NT2/D1 (cell line): Measurements from ENCODE around the gene ALAD.
"Not testable (repeated sequence)": the region's sequence is repeated elsewhere in the genome, so short reads cannot be mapped to it uniquely, and the experiment has no call there.

Experiments used
- DNase-seq: peaks from one replicate; pipeline ENCODE4 v3.0.0-alpha.2; 2011; ENCODE audit warnings: low read depth, low spot score
- H3K27me3 ChIP-seq: 2 replicates; pipeline ENCODE4 v1.6.0; 2011; ENCODE audit warnings: mild to moderate bottlenecking; ENCODE audit not compliant: insufficient read length, insufficient read depth
- H3K36me3 ChIP-seq: 2 replicates; pipeline ENCODE4 v1.6.1; 2011; ENCODE audit warnings: mild to moderate bottlenecking, low read length, mixed read lengths; ENCODE audit not compliant: insufficient read depth, insufficient read length
- H3K4me1 ChIP-seq: 2 replicates; pipeline ENCODE4 v1.5.1; 2011; ENCODE audit not compliant: insufficient read depth, insufficient read length
- H3K4me3 ChIP-seq: 2 replicates; pipeline ENCODE4 v1.5.1; 2011; ENCODE audit warnings: low read depth; ENCODE audit not compliant: insufficient read length
- H3K9ac ChIP-seq: 2 replicates; pipeline ENCODE4 v1.6.0; 2011; ENCODE audit warnings: low read depth; ENCODE audit not compliant: insufficient read length
- H3K9me3 ChIP-seq: 2 replicates; pipeline ENCODE4 v1.5.1; 2011; ENCODE audit warnings: mild to moderate bottlenecking, low read length; ENCODE audit not compliant: insufficient read depth
- SUZ12 ChIP-seq: IDR thresholded peaks from 2 replicates; pipeline ENCODE4 v1.6.1; 2011; ENCODE audit not compliant: insufficient read length, insufficient read depth; ENCODE audit errors: extremely low read depth
- YY1 ChIP-seq: IDR thresholded peaks from 2 replicates; pipeline ENCODE4 v1.6.1; 2011; ENCODE audit not compliant: insufficient read length, insufficient read depth
- ZNF274 ChIP-seq: IDR thresholded peaks from 2 replicates; pipeline ENCODE4 v1.6.1; 2011; ENCODE audit warnings: mild to moderate bottlenecking, low read depth, low read length

Gene ALAD

DNA sequence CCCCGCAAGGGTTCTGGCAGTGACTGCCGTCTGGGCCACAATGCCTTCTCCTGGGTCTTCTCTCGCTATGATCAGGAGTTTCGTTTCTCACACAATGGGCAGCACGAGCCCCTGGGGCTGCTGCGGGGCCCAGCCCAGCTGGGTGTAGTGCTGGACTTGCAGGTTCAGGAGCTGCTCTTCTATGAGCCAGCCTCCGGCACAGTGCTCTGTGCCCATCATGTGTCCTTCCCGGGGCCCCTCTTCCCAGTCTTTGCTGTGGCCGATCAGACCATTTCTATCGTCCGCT is 31.3 kb downstream of the ALAD start:
- TF ChIP-seq SUZ12 (no peak), YY1 (no peak), ZNF274 (no peak)
- no peak for DNase-seq
- Histone ChIP-seq H3K4me1 (peaks cover 15% of the 10 kb centered on the region), H3K27me3 (no peaks in the 10 kb centered on the region), H3K4me3 (no peak overlapping the region), H3K9ac (no peak overlapping the region), H3K9me3 (no peaks in the 10 kb centered on the region), H3K36me3 (peaks cover 28% of the 10 kb centered on the region)

GRCh38 chr9:113368982-113369854 is 31.9 kb downstream of the ALAD start:
- no peaks in the 10 kb centered on the region for H3K9me3 ChIP-seq
- no peak overlapping the region for H3K4me3 ChIP-seq
- peaks cover 15% of the 10 kb centered on the region for H3K4me1 ChIP-seq
- DNase-seq, result no peak
- H3K27me3 ChIP-seq, result no peaks in the 10 kb centered on the region
- H3K9ac ChIP-seq, result no peak overlapping the region
- TF ChIP-seq ZNF274, result no peak
- peaks cover 23% of the 10 kb centered on the region for H3K36me3 ChIP-seq

GRCh38 chr9:113368348-113368981 is 32.6 kb downstream of the ALAD start:
- Histone ChIP-seq H3K36me3 (peaks cover 15% of the 10 kb centered on the region), H3K9ac (no peak overlapping the region), H3K9me3 (no peaks in the 10 kb centered on the region), H3K4me3 (no peak overlapping the region), H3K27me3 (no peaks in the 10 kb centered on the region), H3K4me1 (peaks cover 8% of the 10 kb centered on the region)
- no peak for DNase-seq
- TF ChIP-seq YY1 (no peak), ZNF274 (no peak), SUZ12 (no peak)

DNA sequence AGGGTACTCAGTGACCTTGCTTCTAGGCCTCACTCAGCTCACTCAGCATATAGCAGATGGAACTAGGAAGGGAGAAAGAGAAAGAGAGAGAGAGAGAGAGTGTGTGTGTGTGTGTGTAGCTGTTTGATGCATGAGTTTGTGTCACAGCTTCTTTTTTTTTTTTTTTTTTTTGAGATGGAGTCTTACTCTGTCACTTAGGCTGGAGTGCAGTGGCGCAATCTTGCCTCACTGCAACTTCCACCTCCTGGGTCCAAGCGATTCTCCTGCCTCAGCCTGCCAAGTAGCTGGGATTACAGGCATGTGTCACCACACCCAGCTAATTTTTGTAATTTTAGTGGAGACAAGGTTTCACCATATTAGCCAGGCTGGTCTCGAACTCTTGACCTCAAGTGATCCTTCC is 35.4 kb downstream of the ALAD start:
- H3K4me3 ChIP-seq, DNase-seq, H3K36me3 ChIP-seq, H3K27me3 ChIP-seq, H3K9me3 ChIP-seq, H3K9ac ChIP-seq: not testable (repeated sequence)
- peaks cover 10% of the 10 kb centered on the region for H3K4me1 ChIP-seq

- no peaks in the 10 kb centered on the region for H3K9me3 ChIP-seq
- no peak overlapping the region for H3K4me3 ChIP-seq
- no peak overlapping the region for H3K9ac ChIP-seq
- no peak for TF ChIP-seq SUZ12
- no peak for TF ChIP-seq YY1
- no peak for TF ChIP-seq ZNF274
- peaks cover 2% of the 10 kb centered on the region for H3K27me3 ChIP-seq
- H3K36me3 ChIP-seq, result no peaks in the 10 kb centered on the region
- peaks cover 8% of the 10 kb centered on the region for H3K4me1 ChIP-seq
- no peak for DNase-seq
Observed at GRCh38 chr9:113364951-113365350, 36.1 kb downstream of the ALAD start.

DNA sequence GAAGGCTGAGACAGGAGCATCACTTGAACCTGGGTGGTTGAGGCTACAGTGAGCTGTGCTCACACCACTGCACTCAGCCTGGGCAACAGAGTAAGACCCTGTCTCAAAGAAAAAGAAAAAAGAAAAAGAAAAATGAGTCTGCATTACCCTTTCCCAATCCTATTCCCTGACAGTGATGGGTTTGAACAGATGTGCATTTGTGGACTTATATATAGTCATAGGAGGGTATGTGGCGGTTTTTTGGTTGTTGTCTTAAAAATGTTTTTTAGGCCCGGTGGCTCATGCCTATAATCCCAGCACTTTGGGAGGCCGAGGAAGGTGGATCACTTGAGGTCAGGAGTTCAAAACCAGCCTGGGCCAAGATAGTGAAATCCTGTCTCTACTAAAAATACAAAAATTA is 37.7 kb downstream of the ALAD start:
- H3K9ac ChIP-seq, result no peak overlapping the region
- no peaks in the 10 kb centered on the region for H3K36me3 ChIP-seq
- H3K9me3 ChIP-seq, result no peaks in the 10 kb centered on the region
- peaks cover 5% of the 10 kb centered on the region for H3K27me3 ChIP-seq
- no peak overlapping the region for H3K4me3 ChIP-seq
- DNase-seq, result no peak
- TF ChIP-seq YY1 (no peak), SUZ12 (no peak), ZNF274 (no peak)
- peaks cover 3% of the 10 kb centered on the region for H3K4me1 ChIP-seq

- Histone ChIP-seq H3K4me1 (peaks cover 3% of the 10 kb centered on the region), H3K27me3 (peaks cover 5% of the 10 kb centered on the region), H3K9ac (no peak overlapping the region), H3K36me3 (no peaks in the 10 kb centered on the region), H3K4me3 (no peak overlapping the region), H3K9me3 (no peaks in the 10 kb centered on the region)
- no peak for TF ChIP-seq YY1
- no peak for DNase-seq
Observed at GRCh38 chr9:113361304-113362018, 39.6 kb downstream of the ALAD start.
